Esophagus muscularis mucosa (tissue), 4 donors: ENCODE results near the gene PLEKHG4B.

Source experiments
- EP300 ChIP-seq: sonication (generic); formaldehyde crosslinking; IDR thresholded peaks from one replicate; pipeline ENCODE4 v1.6.1; 2017; ENCODE audit warnings: antibody characterized with exemption
- POLR2A ChIP-seq: fragments of 450-650 bp; IDR thresholded peaks from one replicate; pipeline ENCODE4 v1.6.1; 2017; ENCODE audit warnings: antibody characterized with exemption, moderate library complexity, mild to moderate bottlenecking, low read depth
- POLR2AphosphoS5 ChIP-seq, 2 donors: sonication (generic); formaldehyde crosslinking; IDR thresholded peaks; one replicate each; pipeline ENCODE4 v1.6.1; 2017; ENCODE audit warnings: antibody characterized with exemption in 2 of 2
- TF ChIP-seq, protein P1 (sequence below), 3 experiments: fragments of 200-600 bp in 2 of 3; fragments of 450-650 bp in 1 of 3; sonication (generic) in 2 of 3; IDR thresholded peaks; one replicate each; pipeline ENCODE4 v1.5.1; 2017 to 2019; ENCODE audit warnings: antibody characterized with exemption in 3 of 3, mild to moderate bottlenecking in 2 of 3, moderate library complexity in 1 of 3

GRCh38 chr5:162565-163337, 70.8 kb downstream of the PLEKHG4B start:
- TF ChIP-seq, protein P1, sequence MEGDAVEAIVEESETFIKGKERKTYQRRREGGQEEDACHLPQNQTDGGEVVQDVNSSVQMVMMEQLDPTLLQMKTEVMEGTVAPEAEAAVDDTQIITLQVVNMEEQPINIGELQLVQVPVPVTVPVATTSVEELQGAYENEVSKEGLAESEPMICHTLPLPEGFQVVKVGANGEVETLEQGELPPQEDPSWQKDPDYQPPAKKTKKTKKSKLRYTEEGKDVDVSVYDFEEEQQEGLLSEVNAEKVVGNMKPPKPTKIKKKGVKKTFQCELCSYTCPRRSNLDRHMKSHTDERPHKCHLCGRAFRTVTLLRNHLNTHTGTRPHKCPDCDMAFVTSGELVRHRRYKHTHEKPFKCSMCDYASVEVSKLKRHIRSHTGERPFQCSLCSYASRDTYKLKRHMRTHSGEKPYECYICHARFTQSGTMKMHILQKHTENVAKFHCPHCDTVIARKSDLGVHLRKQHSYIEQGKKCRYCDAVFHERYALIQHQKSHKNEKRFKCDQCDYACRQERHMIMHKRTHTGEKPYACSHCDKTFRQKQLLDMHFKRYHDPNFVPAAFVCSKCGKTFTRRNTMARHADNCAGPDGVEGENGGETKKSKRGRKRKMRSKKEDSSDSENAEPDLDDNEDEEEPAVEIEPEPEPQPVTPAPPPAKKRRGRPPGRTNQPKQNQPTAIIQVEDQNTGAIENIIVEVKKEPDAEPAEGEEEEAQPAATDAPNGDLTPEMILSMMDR (IDR thresholded peaks at IDR 0.05): no peak
- TF ChIP-seq POLR2AphosphoS5 (IDR thresholded peaks at IDR 0.05) (no peak), EP300 (no peak), POLR2A (no peak)
